ENCODE results near the gene CFAP410. TPM values are rescaled to one million over a fixed set of nuclear protein-coding genes. Genes with fewer than 3 reads are reported as not detected.

CFAP410 gene
- total RNA-seq, 1 donor from 2014 or later = 23.9 TPM

GRCh38 chr21:44380876-44381275 is 41.7 kb upstream of the CFAP410 start:
- H3K4me3 Mint-ChIP-seq = no peak overlapping the region
- H3K36me3 Mint-ChIP-seq (ENCODE audit: low read depth) = no peaks in the 10 kb centered on the region
- H3K27me3 Mint-ChIP-seq (ENCODE audit: low read depth) = peaks cover 18% of the 10 kb centered on the region
- no peak overlapping the region for H3K27ac Mint-ChIP-seq (ENCODE audit: unreplicated experiment)
- peaks cover 4% of the 10 kb centered on the region for H3K4me1 Mint-ChIP-seq
- no peak for DNase-seq (ENCODE audit: low read depth, low spot score)
- no peak for TF ChIP-seq CTCF (conservative IDR thresholded peaks at IDR 0.05)
- H3K9me3 Mint-ChIP-seq = peaks cover 5% of the 10 kb centered on the region

GRCh38 chr21:44379991-44380865 is 41.0 kb upstream of the CFAP410 start:
- Mint-ChIP-seq H3K36me3 (ENCODE audit: low read depth) (no peaks in the 10 kb centered on the region), H3K4me3 (no peak overlapping the region), H3K9me3 (peaks cover 5% of the 10 kb centered on the region), H3K4me1 (peaks cover 4% of the 10 kb centered on the region), H3K27me3 (ENCODE audit: low read depth) (peaks cover 15% of the 10 kb centered on the region), H3K27ac (ENCODE audit: unreplicated experiment) (no peak overlapping the region)
- no peak for DNase-seq (ENCODE audit: low read depth, low spot score)
- no peak for TF ChIP-seq CTCF (conservative IDR thresholded peaks at IDR 0.05)

GRCh38 chr21:44379515-44379848 is 40.3 kb upstream of the CFAP410 start:
- no peak overlapping the region for H3K27ac Mint-ChIP-seq (ENCODE audit: unreplicated experiment)
- no peaks in the 10 kb centered on the region for H3K36me3 Mint-ChIP-seq (ENCODE audit: low read depth)
- peaks cover 18% of the 10 kb centered on the region for H3K27me3 Mint-ChIP-seq (ENCODE audit: low read depth)
- peaks cover 5% of the 10 kb centered on the region for H3K9me3 Mint-ChIP-seq
- TF ChIP-seq CTCF (conservative IDR thresholded peaks at IDR 0.05) = no peak
- peaks cover 4% of the 10 kb centered on the region for H3K4me1 Mint-ChIP-seq
- H3K4me3 Mint-ChIP-seq = no peak overlapping the region
- no peak for DNase-seq (ENCODE audit: low read depth, low spot score)

GRCh38 chr21:44378646-44379514 is 39.7 kb upstream of the CFAP410 start:
- Mint-ChIP-seq H3K9me3 (peaks cover 5% of the 10 kb centered on the region), H3K36me3 (ENCODE audit: low read depth) (no peaks in the 10 kb centered on the region), H3K4me1 (peaks cover 4% of the 10 kb centered on the region), H3K4me3 (no peak overlapping the region), H3K27me3 (ENCODE audit: low read depth) (peaks cover 17% of the 10 kb centered on the region), H3K27ac (ENCODE audit: unreplicated experiment) (peak overlapping the region; percentile 12)
- DNase-seq (ENCODE audit: low read depth, low spot score) = no peak
- TF ChIP-seq CTCF (conservative IDR thresholded peaks at IDR 0.05) = no peak

- H3K4me3 Mint-ChIP-seq = no peak overlapping the region
- H3K9me3 Mint-ChIP-seq = peaks cover 5% of the 10 kb centered on the region
- H3K36me3 Mint-ChIP-seq (ENCODE audit: low read depth) = no peaks in the 10 kb centered on the region
- peaks cover 15% of the 10 kb centered on the region for H3K27me3 Mint-ChIP-seq (ENCODE audit: low read depth)
- peaks cover 4% of the 10 kb centered on the region for H3K4me1 Mint-ChIP-seq
- H3K27ac Mint-ChIP-seq (ENCODE audit: unreplicated experiment) = no peak overlapping the region
- no peak for DNase-seq (ENCODE audit: low read depth, low spot score)
- TF ChIP-seq CTCF (conservative IDR thresholded peaks at IDR 0.05) = no peak
Measured at GRCh38 chr21:44377922-44378645, 38.9 kb upstream of the CFAP410 start.

Data from neural crest cell (in vitro differentiated cells).